Immature natural killer cell (primary cell): ENCODE results near the gene ELF3. TPM values are rescaled to one million over a fixed set of nuclear protein-coding genes. Genes with fewer than 3 reads are reported as not detected.
"Not testable (repeated sequence)": the region's sequence is repeated elsewhere in the genome, so short reads cannot be mapped to it uniquely, and the experiment has no call there.

Experiments used
- DNase-seq, 3 donors: peaks; one replicate each; pipeline ENCODE4 v3.0.0; 2022; ENCODE audit warnings: mixed read lengths in 1 of 3
- H3K27ac Mint-ChIP-seq, 6 donors: one replicate each; pipeline ENCODE4 v1.8.0; 2020; ENCODE audit warnings: mixed read lengths in 6 of 6, mild to moderate bottlenecking in 5 of 6, inconsistent platforms in 4 of 6, moderate library complexity in 3 of 6
- H3K27me3 Mint-ChIP-seq, 3 donors: one replicate each; pipeline ENCODE4 v1.8.0; 2020 to 2021; ENCODE audit warnings: low read depth in 3 of 3, mild to moderate bottlenecking in 3 of 3, mixed read lengths in 3 of 3, moderate library complexity in 3 of 3, inconsistent platforms in 1 of 3
- H3K36me3 Mint-ChIP-seq, 3 donors: one replicate each; pipeline ENCODE4 v1.8.0; 2020; ENCODE audit warnings: mixed read lengths in 3 of 3, inconsistent platforms in 2 of 3, mild to moderate bottlenecking in 2 of 3
- H3K4me1 Mint-ChIP-seq, 2 donors: one replicate each; pipeline ENCODE4 v1.8.0; 2020; ENCODE audit warnings: inconsistent platforms in 2 of 2, mild to moderate bottlenecking in 2 of 2, mixed read lengths in 2 of 2, moderate library complexity in 1 of 2
- H3K4me3 Mint-ChIP-seq, 5 donors: one replicate each; pipeline ENCODE4 v1.8.0; 2020; ENCODE audit warnings: mild to moderate bottlenecking in 5 of 5, mixed read lengths in 5 of 5, inconsistent platforms in 3 of 5, moderate library complexity in 3 of 5
- H3K9me3 Mint-ChIP-seq, 6 donors: one replicate each; pipeline ENCODE4 v1.8.0; 2020; ENCODE audit warnings: mild to moderate bottlenecking in 6 of 6, mixed read lengths in 6 of 6, inconsistent platforms in 4 of 6, moderate library complexity in 3 of 6
- polyA plus RNA-seq, 3 donors: library from polyadenylated mRNA; unstranded; fragments of 300-500 nt; fragmentation: Illumina TruSeq; gene quantifications; one replicate each; pipeline ENCODE4 v1.2.3, GENCODE V29; 2021

Gene ELF3
- polyA plus RNA-seq, 3 donors from 2014 or later = 0.26 TPM; not detected in 2

GRCh38 chr1:202056644-202057334 lies 46.4 kb downstream of the ELF3 start:
- Mint-ChIP-seq H3K27me3 (peaks cover 0 to 4% (median 0%) of the 10 kb centered on the region in 3 donors), H3K9me3 (no peaks in the 10 kb centered on the region), H3K27ac (no peak overlapping the region), H3K36me3 (no peaks in the 10 kb centered on the region), H3K4me3 (no peak overlapping the region), H3K4me1 (no peaks in the 10 kb centered on the region)
- DNase-seq = no peak

- H3K4me3 Mint-ChIP-seq, H3K36me3 Mint-ChIP-seq, H3K27me3 Mint-ChIP-seq, DNase-seq, H3K4me1 Mint-ChIP-seq, H3K27ac Mint-ChIP-seq, H3K9me3 Mint-ChIP-seq: not testable (repeated sequence)
Measured at GRCh38 chr1:202057335-202057704, 46.9 kb downstream of the ELF3 start.

GRCh38 chr1:202058001-202058908 lies 47.9 kb downstream of the ELF3 start:
- Mint-ChIP-seq H3K36me3 (no peaks in the 10 kb centered on the region), H3K4me3 (no peak overlapping the region), H3K4me1 (no peaks in the 10 kb centered on the region), H3K9me3 (no peaks in the 10 kb centered on the region), H3K27ac (peak overlapping the region in 1 of 6 donors; percentile 23), H3K27me3 (peaks cover 0 to 5% (median 0%) of the 10 kb centered on the region in 3 donors)
- no peak for DNase-seq

GRCh38 chr1:202061055-202061454 lies 50.7 kb downstream of the ELF3 start:
- no peak overlapping the region for H3K27ac Mint-ChIP-seq
- no peaks in the 10 kb centered on the region for H3K4me1 Mint-ChIP-seq
- no peaks in the 10 kb centered on the region for H3K36me3 Mint-ChIP-seq
- H3K9me3 Mint-ChIP-seq = no peaks in the 10 kb centered on the region
- no peak overlapping the region for H3K4me3 Mint-ChIP-seq
- DNase-seq = no peak
- peaks cover 2 to 5% (median 3%) of the 10 kb centered on the region in 3 donors for H3K27me3 Mint-ChIP-seq

GRCh38 chr1:202061787-202062186 lies 51.4 kb downstream of the ELF3 start:
- not testable (repeated sequence) for H3K4me3 Mint-ChIP-seq, H3K4me1 Mint-ChIP-seq, H3K27me3 Mint-ChIP-seq, DNase-seq, H3K27ac Mint-ChIP-seq, H3K36me3 Mint-ChIP-seq, H3K9me3 Mint-ChIP-seq

GRCh38 chr1:202062636-202063035 lies 52.2 kb downstream of the ELF3 start:
- not testable (repeated sequence) for H3K36me3 Mint-ChIP-seq, H3K9me3 Mint-ChIP-seq, H3K4me3 Mint-ChIP-seq, H3K27me3 Mint-ChIP-seq, DNase-seq, H3K27ac Mint-ChIP-seq, H3K4me1 Mint-ChIP-seq

GRCh38 chr1:202063093-202063492 lies 52.7 kb downstream of the ELF3 start:
- peaks cover 2 to 8% (median 3%) of the 10 kb centered on the region in 3 donors for H3K27me3 Mint-ChIP-seq
- no peak overlapping the region for H3K27ac Mint-ChIP-seq
- no peaks in the 10 kb centered on the region for H3K4me1 Mint-ChIP-seq
- H3K4me3 Mint-ChIP-seq = no peak overlapping the region
- H3K9me3 Mint-ChIP-seq = no peaks in the 10 kb centered on the region
- DNase-seq = no peak
- H3K36me3 Mint-ChIP-seq = no peaks in the 10 kb centered on the region

- not testable (repeated sequence) for H3K4me3 Mint-ChIP-seq, H3K4me1 Mint-ChIP-seq, H3K9me3 Mint-ChIP-seq, H3K27me3 Mint-ChIP-seq, DNase-seq, H3K27ac Mint-ChIP-seq, H3K36me3 Mint-ChIP-seq
Measured at GRCh38 chr1:202064889-202065312, 54.5 kb downstream of the ELF3 start.

Other genes starting within 250 kb of the ELF3 start
- gene IPO9, start 181.4 kb upstream of the ELF3 start, polyA plus RNA-seq = 10 to 100 TPM in 2 of 3 donors, 1 to 10 TPM in 1; 4.9 to 31.5 (median 16.3) TPM
- gene SHISA4, start 121.7 kb upstream of the ELF3 start, polyA plus RNA-seq = 1 to 10 TPM in 2 of 3 donors, under 1 TPM in 1; 0.83 to 4.7 (median 1.1) TPM
- not detected for gene LMOD1, start 64.0 kb upstream of the ELF3 start, polyA plus RNA-seq
- 10 to 100 TPM; 34.3 to 42.9 (median 34.7) TPM for gene TIMM17A, start 55.1 kb upstream of the ELF3 start, polyA plus RNA-seq
- 10 to 100 TPM; 35.6 to 61.6 (median 57.8) TPM for gene RNPEP, start 27.9 kb upstream of the ELF3 start, polyA plus RNA-seq
- under 1 TPM in 2 of 3 donors, not detected in 1; 0.10 to 0.16 TPM for gene GPR37L1, start 112.3 kb downstream of the ELF3 start, polyA plus RNA-seq
- gene ARL8A, start 134.2 kb downstream of the ELF3 start, polyA plus RNA-seq = 10 to 100 TPM in 2 of 3 donors, 1 to 10 TPM in 1; 9.7 to 15.0 (median 11.0) TPM
- 100 to 1,000 TPM in 1 of 3 donors, 10 to 100 TPM in 2; 55.4 to 126 (median 58.4) TPM for gene PTPN7, start 150.0 kb downstream of the ELF3 start, polyA plus RNA-seq
- gene LGR6, start 183.2 kb downstream of the ELF3 start, polyA plus RNA-seq = 10 to 100 TPM; 10.9 to 26.8 (median 21.1) TPM